ENCODE data around the gene CSNK1D. TPM values are rescaled to one million over a fixed set of nuclear protein-coding genes. Genes with fewer than 3 reads are reported as not detected.
A peak's percentile ranks its signal among the peaks of the same experiment; 100 is the strongest.

CSNK1D gene
- total and polyA plus RNA-seq, 12 donors, result 23.7 to 185 (median 125) TPM

- DNase-seq, result no peak
- WGBS, 4 donors, result 88 to 92% (median 90%) methylated on average over 13 of the region's 13 CpGs
- intact Hi-C loops (cut with DNase I), result no loop called here
- Histone ChIP-seq H3K9me3 (replicated peaks in 1 of 3) (no peaks in the 10 kb centered on the region), H3K36me3 (replicated peaks in 1 of 2) (no peaks in the 10 kb centered on the region), H3K27ac (no peak overlapping the region), H3K27me3 (no peaks in the 10 kb centered on the region), H3K4me3 (no peak overlapping the region), H3K4me1 (replicated peaks in 1 of 2) (peaks cover 0 to 25% of the 10 kb centered on the region in 2 donors)
- no peak for TF ChIP-seq CTCF (IDR thresholded peaks at IDR 0.05)
- no peak for TF ChIP-seq POLR2A (IDR thresholded peaks at IDR 0.05)
These were observed 26.7 kb upstream of the CSNK1D start for GRCh38 chr17:82300228-82300627.

- intact Hi-C loops (cut with DNase I), result loop anchor here in 1 of 2 donors (10.0 kb wide), 1 partner anchor 275 kb away; the partner anchor contains the start of genes CENPX and LRRC45
- no peak for TF ChIP-seq CTCF (IDR thresholded peaks at IDR 0.05)
- TF ChIP-seq POLR2A (IDR thresholded peaks at IDR 0.05), result no peak
- peak overlapping the region in 2 of 5 donors; percentile 92 to 97 for H3K27ac ChIP-seq
- no peaks in the 10 kb centered on the region for H3K36me3 ChIP-seq (replicated peaks in 1 of 2)
- peaks cover 0 to 27% of the 10 kb centered on the region in 2 donors for H3K4me1 ChIP-seq (replicated peaks in 1 of 2)
- no peak for DNase-seq
- WGBS, 4 donors, result 85 to 94% (median 90%) methylated on average over 9 to 10 of the region's 10 CpGs
- H3K4me3 ChIP-seq, result no peak overlapping the region
- H3K27me3 ChIP-seq, result no peaks in the 10 kb centered on the region
- no peaks in the 10 kb centered on the region for H3K9me3 ChIP-seq (replicated peaks in 1 of 3)
These were observed 26.0 kb upstream of the CSNK1D start for GRCh38 chr17:82299452-82299851.

- peak overlapping the region; percentile 58 to 97 (median 79) for H3K27ac ChIP-seq
- peak in 1 of 2 donors; percentile 24 for TF ChIP-seq POLR2A (IDR thresholded peaks at IDR 0.05)
- TF ChIP-seq CTCF (IDR thresholded peaks at IDR 0.05), result no peak
- WGBS, 4 donors, result 76 to 81% (median 79%) methylated on average over 15 to 27 of the region's 27 CpGs
- peak in 1 of 7 donors; percentile 47 for DNase-seq
- intact Hi-C loops (cut with DNase I), result loop anchor here in 1 of 2 donors (10.0 kb wide), 1 partner anchor 274 kb away; the partner anchor contains the start of genes CENPX and LRRC45
- H3K4me3 ChIP-seq, result peak overlapping the region in 1 of 4 donors; percentile 44
- H3K27me3 ChIP-seq, result no peaks in the 10 kb centered on the region
- H3K36me3 ChIP-seq (replicated peaks in 1 of 2), result no peaks in the 10 kb centered on the region
- H3K4me1 ChIP-seq (replicated peaks in 1 of 2), result peaks cover 0 to 34% of the 10 kb centered on the region in 2 donors
- no peaks in the 10 kb centered on the region for H3K9me3 ChIP-seq (replicated peaks in 1 of 3)
These were observed 25.3 kb upstream of the CSNK1D start for GRCh38 chr17:82298538-82299421.

GRCh38 chr17:82297714-82298537 is 24.4 kb upstream of the CSNK1D start:
- Histone ChIP-seq H3K4me1 (replicated peaks in 1 of 2) (peaks cover 0 to 37% of the 10 kb centered on the region in 2 donors), H3K27me3 (no peaks in the 10 kb centered on the region), H3K27ac (peak overlapping the region; percentile 58 to 97 (median 79)), H3K4me3 (peak overlapping the region in 1 of 4 donors; percentile 44), H3K9me3 (replicated peaks in 1 of 3) (no peaks in the 10 kb centered on the region), H3K36me3 (replicated peaks in 1 of 2) (no peaks in the 10 kb centered on the region)
- intact Hi-C loops (cut with DNase I), result loop anchor here in 1 of 2 donors (10.0 kb wide), 1 partner anchor 273 kb away; the partner anchor contains the start of genes CENPX and LRRC45
- no peak for TF ChIP-seq CTCF (IDR thresholded peaks at IDR 0.05)
- TF ChIP-seq POLR2A (IDR thresholded peaks at IDR 0.05), result peak in 1 of 2 donors; percentile 34
- 6 to 12% (median 9%) methylated on average over 26 to 36 of the region's 36 CpGs for WGBS, 4 donors
- peak; percentile 80 to 97 (median 94) for DNase-seq

Data from adrenal gland (tissue), 12 donors.